Endothelial cell (in vitro differentiated cells): ENCODE data around the gene SIGLEC6. TPM values are rescaled to one million over a fixed set of nuclear protein-coding genes. Genes with fewer than 3 reads are reported as not detected.

Source experiments
- DNase-seq: peaks from one replicate; pipeline ENCODE4 v3.0.0; 2021; ENCODE audit warnings: low spot score
- H3K27ac Mint-ChIP-seq: one replicate; pipeline ENCODE4 v1.8.0; 2021; ENCODE audit warnings: mixed read lengths, inconsistent platforms; ENCODE audit not compliant: unreplicated experiment
- H3K27me3 Mint-ChIP-seq: one replicate; pipeline ENCODE4 v1.8.0; 2021; ENCODE audit warnings: mild to moderate bottlenecking, moderate library complexity, mixed read lengths, inconsistent platforms; ENCODE audit not compliant: unreplicated experiment
- H3K36me3 Mint-ChIP-seq: one replicate; pipeline ENCODE4 v1.8.0; 2021; ENCODE audit warnings: mild to moderate bottlenecking, low read depth, mixed read lengths, inconsistent platforms; ENCODE audit not compliant: unreplicated experiment
- H3K4me1 Mint-ChIP-seq: one replicate; pipeline ENCODE4 v1.8.0; 2021; ENCODE audit warnings: mild to moderate bottlenecking, mixed read lengths, inconsistent platforms; ENCODE audit not compliant: unreplicated experiment
- H3K4me3 Mint-ChIP-seq: one replicate; pipeline ENCODE4 v1.8.0; 2021; ENCODE audit warnings: mild to moderate bottlenecking, mixed read lengths, inconsistent platforms; ENCODE audit not compliant: unreplicated experiment
- H3K9me3 Mint-ChIP-seq: one replicate; pipeline ENCODE4 v1.8.0; 2021; ENCODE audit warnings: mixed read lengths, inconsistent platforms; ENCODE audit not compliant: unreplicated experiment
- long read RNA-seq: library from polyadenylated mRNA; unstranded; transcript quantifications from one replicate; pipeline ENCODE4 v2.0.0, GENCODE V29; 2020; ENCODE audit not compliant: unreplicated experiment
- total RNA-seq: library from RNA; stranded (reverse); fragmentation: NEBNext Ultra II Directional; extraction: Animal tissue kit (Norgen Biotek cat#: 25700); gene quantifications from one replicate; pipeline ENCODE4 v1.2.1, GENCODE V29; 2021; ENCODE audit not compliant: unreplicated experiment
- TF ChIP-seq, protein P1 (sequence below): fragments of 200-600 bp; sonication (generic); IDR thresholded peaks from one replicate; pipeline ENCODE4 v1.5.0; 2021; ENCODE audit warnings: antibody characterized with exemption; ENCODE audit not compliant: unreplicated experiment

SIGLEC6 gene
- total RNA-seq: not detected
- long read RNA-seq: 0 reads

DNA sequence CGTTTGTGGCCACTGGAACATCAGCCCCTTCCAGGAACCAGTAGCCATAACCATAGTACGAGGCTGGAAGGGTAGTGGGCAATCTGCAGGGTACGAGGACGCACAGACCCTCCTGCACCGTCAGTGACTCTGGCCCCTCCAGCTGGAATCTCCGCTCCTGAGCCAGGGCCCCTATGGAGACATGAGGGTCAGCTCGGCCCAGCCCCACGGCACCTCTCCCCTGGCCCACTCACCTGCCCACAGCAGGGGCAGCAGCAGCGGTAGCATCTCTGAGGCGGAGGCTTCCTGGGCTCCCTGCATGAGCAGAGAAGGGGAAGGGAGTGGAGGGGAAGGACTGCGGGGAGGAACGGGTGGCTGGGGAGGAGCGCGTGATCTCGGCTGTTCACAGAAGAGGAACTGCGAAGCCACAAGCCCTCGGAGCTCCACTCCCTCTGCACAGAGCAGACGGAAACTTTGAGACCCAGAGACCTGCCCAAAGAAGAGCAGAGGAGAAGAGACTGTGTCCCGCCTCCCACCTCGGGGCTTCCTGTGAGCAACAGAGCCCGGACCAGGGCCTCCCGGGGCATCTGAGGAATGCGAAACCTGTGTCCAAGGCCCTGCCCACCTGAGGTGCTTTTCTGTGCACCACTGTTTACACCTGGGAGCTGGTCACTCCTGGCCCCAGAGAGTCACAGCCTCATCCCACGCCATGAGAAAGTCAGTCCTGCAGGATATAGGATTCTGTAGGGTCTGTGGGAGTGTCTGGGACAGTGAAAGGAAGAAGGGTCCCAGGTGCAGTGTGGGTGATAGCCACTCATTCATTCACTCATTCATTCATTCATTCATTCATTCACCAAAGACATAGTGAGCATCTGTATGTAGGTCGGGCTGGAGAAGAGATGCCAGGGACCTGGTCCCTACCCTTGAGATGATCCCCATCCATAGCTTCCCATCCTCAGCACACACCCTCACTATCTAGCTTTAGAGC is at the start of gene SIGLEC6:
Gene SIGLEC6 (minus strand): TSS at position 322 of the 967 bp plus-strand sequence. CDS start 22 bp downstream, at position 300.
- TF ChIP-seq, protein P1, sequence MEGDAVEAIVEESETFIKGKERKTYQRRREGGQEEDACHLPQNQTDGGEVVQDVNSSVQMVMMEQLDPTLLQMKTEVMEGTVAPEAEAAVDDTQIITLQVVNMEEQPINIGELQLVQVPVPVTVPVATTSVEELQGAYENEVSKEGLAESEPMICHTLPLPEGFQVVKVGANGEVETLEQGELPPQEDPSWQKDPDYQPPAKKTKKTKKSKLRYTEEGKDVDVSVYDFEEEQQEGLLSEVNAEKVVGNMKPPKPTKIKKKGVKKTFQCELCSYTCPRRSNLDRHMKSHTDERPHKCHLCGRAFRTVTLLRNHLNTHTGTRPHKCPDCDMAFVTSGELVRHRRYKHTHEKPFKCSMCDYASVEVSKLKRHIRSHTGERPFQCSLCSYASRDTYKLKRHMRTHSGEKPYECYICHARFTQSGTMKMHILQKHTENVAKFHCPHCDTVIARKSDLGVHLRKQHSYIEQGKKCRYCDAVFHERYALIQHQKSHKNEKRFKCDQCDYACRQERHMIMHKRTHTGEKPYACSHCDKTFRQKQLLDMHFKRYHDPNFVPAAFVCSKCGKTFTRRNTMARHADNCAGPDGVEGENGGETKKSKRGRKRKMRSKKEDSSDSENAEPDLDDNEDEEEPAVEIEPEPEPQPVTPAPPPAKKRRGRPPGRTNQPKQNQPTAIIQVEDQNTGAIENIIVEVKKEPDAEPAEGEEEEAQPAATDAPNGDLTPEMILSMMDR: no peak
- Mint-ChIP-seq H3K4me3 (no peak within 1 kb of the TSS), H3K4me1 (peaks cover 3% of the 10 kb centered on the region), H3K36me3 (no peaks in the 10 kb centered on the region), H3K9me3 (peaks cover 4% of the 10 kb centered on the region), H3K27ac (no peak within 1 kb of the TSS), H3K27me3 (no peaks in the 10 kb centered on the region)
- no peak for DNase-seq

DNA sequence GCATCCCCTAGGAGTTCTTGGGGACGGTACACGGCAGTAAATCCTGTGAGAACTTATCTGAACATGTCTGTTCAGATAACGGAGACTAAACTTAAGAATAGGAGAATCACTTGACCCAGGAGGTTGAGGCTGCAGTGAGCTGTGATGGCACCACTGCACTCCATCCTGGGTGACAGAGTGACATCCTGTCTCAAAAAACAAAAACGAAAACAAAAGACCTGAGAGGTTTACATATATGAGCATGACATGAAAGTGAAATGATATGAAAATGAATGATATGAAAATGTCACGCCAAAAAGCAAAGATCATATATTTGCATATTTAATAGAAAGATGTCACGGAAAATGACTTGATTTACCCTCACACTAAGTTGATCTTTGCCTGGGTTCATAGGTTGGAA is 45.4 kb upstream of the SIGLEC6 start:
- Mint-ChIP-seq H3K9me3 (no peaks in the 10 kb centered on the region), H3K4me3 (no peak overlapping the region), H3K36me3 (peaks cover 16% of the 10 kb centered on the region), H3K27me3 (peaks cover 3% of the 10 kb centered on the region), H3K27ac (no peak overlapping the region), H3K4me1 (peaks cover 7% of the 10 kb centered on the region)
- TF ChIP-seq, protein P1: no peak
- DNase-seq: no peak

DNA sequence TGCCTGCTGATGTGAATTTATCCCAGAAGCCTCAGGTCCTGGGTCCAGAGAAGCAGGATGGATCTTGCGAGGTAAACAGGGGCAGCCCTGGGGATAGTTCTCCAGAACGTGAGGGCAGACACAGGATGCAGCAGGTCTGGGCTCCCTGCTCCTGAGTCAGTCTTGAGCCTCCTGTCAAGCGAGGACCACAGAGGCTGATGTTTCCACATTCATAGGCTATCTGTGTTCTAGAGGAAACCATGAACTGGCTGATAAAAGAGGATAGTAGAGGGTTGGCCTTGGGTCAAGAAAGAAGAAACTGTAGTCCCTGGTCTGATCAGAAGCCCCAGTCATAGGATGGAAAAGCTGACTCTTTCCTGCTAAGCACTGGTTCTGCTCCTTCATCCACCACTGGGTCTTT is 41.9 kb upstream of the SIGLEC6 start:
- no peak overlapping the region for H3K4me3 Mint-ChIP-seq
- TF ChIP-seq, protein P1: no peak
- peaks cover 3% of the 10 kb centered on the region for H3K36me3 Mint-ChIP-seq
- H3K4me1 Mint-ChIP-seq: peaks cover 12% of the 10 kb centered on the region
- DNase-seq: no peak
- H3K9me3 Mint-ChIP-seq: no peaks in the 10 kb centered on the region
- no peak overlapping the region for H3K27ac Mint-ChIP-seq
- H3K27me3 Mint-ChIP-seq: peaks cover 2% of the 10 kb centered on the region

DNA sequence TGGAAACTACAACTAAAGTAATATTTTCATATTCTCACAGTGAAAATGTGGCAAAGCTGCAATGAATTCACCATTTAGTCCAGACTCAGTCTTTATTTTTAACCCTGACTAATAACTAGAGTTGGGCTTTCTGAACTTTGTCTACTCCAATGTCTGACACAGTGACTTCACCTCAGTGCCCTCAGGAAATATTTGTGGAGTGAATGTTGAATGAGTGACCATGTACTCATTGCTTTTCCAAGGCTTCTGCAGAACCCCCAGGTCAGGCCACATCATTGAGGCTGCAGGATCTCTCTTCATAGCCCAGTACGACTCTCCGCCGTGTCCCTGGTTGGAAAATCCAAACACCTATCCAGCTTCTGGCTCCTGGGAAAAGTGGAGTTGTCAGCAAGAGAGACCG is 41.4 kb upstream of the SIGLEC6 start:
- Mint-ChIP-seq H3K4me1 (peaks cover 12% of the 10 kb centered on the region), H3K4me3 (no peak overlapping the region), H3K9me3 (no peaks in the 10 kb centered on the region), H3K27me3 (peaks cover 2% of the 10 kb centered on the region), H3K36me3 (peaks cover 3% of the 10 kb centered on the region), H3K27ac (no peak overlapping the region)
- DNase-seq: no peak
- TF ChIP-seq, protein P1: no peak

DNA sequence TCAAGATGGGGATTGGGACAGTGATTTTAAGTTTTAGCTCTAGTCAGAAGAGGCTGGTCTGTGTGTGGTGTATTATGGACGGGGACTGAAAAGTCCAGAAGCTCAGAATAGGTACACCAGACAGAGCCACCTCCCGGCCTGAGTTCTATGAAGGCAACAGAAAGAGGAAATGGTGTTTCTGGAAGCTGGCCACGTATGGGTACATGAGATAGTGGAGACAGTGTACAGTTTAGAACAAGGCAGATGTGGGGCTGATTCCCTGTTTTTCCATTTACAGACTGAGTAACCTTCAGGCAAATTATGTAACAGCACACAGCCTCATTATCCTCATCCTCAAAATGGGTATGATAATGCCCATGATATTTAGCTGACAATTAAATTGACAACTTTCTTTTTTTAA is 40.9 kb upstream of the SIGLEC6 start:
- H3K27ac Mint-ChIP-seq: no peak overlapping the region
- H3K36me3 Mint-ChIP-seq: peaks cover 3% of the 10 kb centered on the region
- H3K4me1 Mint-ChIP-seq: peaks cover 12% of the 10 kb centered on the region
- TF ChIP-seq, protein P1: no peak
- H3K9me3 Mint-ChIP-seq: no peaks in the 10 kb centered on the region
- no peak for DNase-seq
- peaks cover 2% of the 10 kb centered on the region for H3K27me3 Mint-ChIP-seq
- H3K4me3 Mint-ChIP-seq: peak overlapping the region; percentile 98
